ENCODE results near the gene ADCY1.
"Not testable (repeated sequence)": the region's sequence is repeated elsewhere in the genome, so short reads cannot be mapped to it uniquely, and the experiment has no call there.

The ADCY1 gene

GRCh38 chr7:45573661-45574415 is at the start of gene ADCY1:
TSS of gene ADCY1 (plus strand) at chr7:45574368. CDS start at chr7:45574544, 176 bp downstream.
- no peaks in the 10 kb centered on the region for H3K36me3 Mint-ChIP-seq
- peaks cover 17% of the 10 kb centered on the region for H3K27me3 Mint-ChIP-seq
- no peak within 1 kb of the TSS for H3K27ac Mint-ChIP-seq
- peak within 1 kb of the TSS; percentile 53 for H3K4me3 Mint-ChIP-seq
- no peaks in the 10 kb centered on the region for H3K9me3 Mint-ChIP-seq (ENCODE audit: low read depth)
- peaks cover 9% of the 10 kb centered on the region for H3K4me1 Mint-ChIP-seq (ENCODE audit: low read depth)

DNA sequence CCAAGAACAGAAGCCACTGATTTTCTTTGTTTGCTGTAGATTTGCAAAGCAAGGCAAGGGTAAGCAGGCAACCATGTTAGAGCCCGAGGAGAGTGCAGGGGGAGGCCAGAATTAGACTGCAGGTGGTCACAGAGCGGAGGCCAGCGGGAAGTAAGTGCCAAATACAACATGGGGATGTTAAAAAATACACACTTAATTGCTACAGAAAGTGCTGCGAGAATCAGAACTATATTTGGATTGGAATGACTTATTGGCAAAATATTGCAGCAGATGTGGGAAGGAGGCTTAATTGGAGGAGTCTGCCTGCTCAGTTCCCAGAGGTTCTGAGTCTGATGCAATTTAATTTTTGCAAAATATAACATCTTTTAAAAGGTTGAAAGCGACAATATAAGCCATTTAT is 49.7 kb upstream of the ADCY1 start:
- Mint-ChIP-seq H3K36me3 (no peaks in the 10 kb centered on the region), H3K27me3 (no peaks in the 10 kb centered on the region), H3K27ac (no peak overlapping the region), H3K4me1 (ENCODE audit: low read depth) (no peaks in the 10 kb centered on the region), H3K9me3 (ENCODE audit: low read depth) (peaks cover 2% of the 10 kb centered on the region), H3K4me3 (no peak overlapping the region)

DNA sequence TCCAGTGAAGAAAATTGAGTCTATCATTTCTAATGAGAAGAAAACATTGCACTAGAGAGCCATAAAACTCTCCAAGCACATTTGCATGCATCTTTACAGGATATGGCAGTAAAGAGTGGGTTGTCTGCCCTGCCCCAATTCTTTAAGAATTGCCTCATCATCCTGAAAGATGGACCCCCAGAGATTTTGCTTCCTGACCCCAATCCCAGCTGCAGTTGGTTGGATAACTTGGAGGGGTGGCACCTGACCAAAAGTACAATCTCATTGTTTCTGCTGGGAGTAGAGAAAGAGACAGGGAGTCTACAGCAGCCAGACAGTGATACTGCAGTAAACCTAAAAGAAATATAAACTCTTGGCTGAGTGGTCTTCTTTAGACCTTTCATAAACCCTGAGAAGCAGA is 49.1 kb upstream of the ADCY1 start:
- Mint-ChIP-seq H3K4me3 (no peak overlapping the region), H3K27ac (no peak overlapping the region), H3K9me3 (ENCODE audit: low read depth) (no peaks in the 10 kb centered on the region), H3K4me1 (ENCODE audit: low read depth) (no peaks in the 10 kb centered on the region), H3K36me3 (no peaks in the 10 kb centered on the region), H3K27me3 (no peaks in the 10 kb centered on the region)

GRCh38 chr7:45543473-45543872 is 30.7 kb upstream of the ADCY1 start:
- H3K27me3 Mint-ChIP-seq, result no peaks in the 10 kb centered on the region
- H3K4me1 Mint-ChIP-seq (ENCODE audit: low read depth), result no peaks in the 10 kb centered on the region
- no peaks in the 10 kb centered on the region for H3K36me3 Mint-ChIP-seq
- H3K27ac Mint-ChIP-seq, result no peak overlapping the region
- H3K4me3 Mint-ChIP-seq, result no peak overlapping the region
- H3K9me3 Mint-ChIP-seq (ENCODE audit: low read depth), result no peaks in the 10 kb centered on the region

DNA sequence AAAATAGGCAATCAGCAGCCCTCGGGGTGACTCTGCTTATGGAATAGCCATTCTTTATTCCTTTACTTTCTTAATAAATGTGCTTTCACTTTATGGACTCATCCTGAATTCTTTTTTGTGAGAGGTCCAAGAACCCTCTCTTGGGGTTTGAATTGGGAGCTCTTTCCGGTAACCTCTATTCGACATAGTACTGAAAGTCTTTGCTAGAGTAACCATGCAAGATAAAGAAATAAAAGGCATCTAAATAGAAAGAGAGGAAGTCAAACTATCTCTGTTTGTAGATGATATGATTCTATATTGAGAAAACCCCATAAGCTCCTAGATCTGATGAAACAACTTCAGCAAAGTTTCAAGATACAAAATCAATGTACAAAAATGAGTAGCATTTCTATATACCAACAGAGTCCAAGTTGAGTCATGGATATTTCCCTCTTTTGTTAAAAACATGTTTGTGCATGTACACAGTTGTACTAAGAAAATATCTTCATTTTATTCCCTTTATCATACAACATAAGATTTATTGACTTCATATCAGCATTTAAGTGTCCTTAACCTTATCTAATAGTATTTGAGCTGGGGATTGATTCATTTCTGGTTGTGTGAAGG is 29.0 kb upstream of the ADCY1 start:
- not testable (repeated sequence) for H3K4me1 Mint-ChIP-seq (ENCODE audit: low read depth); H3K27ac Mint-ChIP-seq; H3K27me3 Mint-ChIP-seq; H3K4me3 Mint-ChIP-seq; H3K9me3 Mint-ChIP-seq (ENCODE audit: low read depth); H3K36me3 Mint-ChIP-seq

- H3K9me3 Mint-ChIP-seq (ENCODE audit: low read depth); H3K27ac Mint-ChIP-seq; H3K4me1 Mint-ChIP-seq (ENCODE audit: low read depth); H3K27me3 Mint-ChIP-seq; H3K36me3 Mint-ChIP-seq; H3K4me3 Mint-ChIP-seq: not testable (repeated sequence)
Observed at GRCh38 chr7:45548917-45549316, 25.3 kb upstream of the ADCY1 start.

- Mint-ChIP-seq H3K9me3 (ENCODE audit: low read depth) (peaks cover 10% of the 10 kb centered on the region), H3K36me3 (no peaks in the 10 kb centered on the region), H3K4me1 (ENCODE audit: low read depth) (no peaks in the 10 kb centered on the region), H3K27me3 (peaks cover 3% of the 10 kb centered on the region), H3K4me3 (no peak overlapping the region), H3K27ac (no peak overlapping the region)
Observed at GRCh38 chr7:45563401-45563800, 10.8 kb upstream of the ADCY1 start.

- H3K9me3 Mint-ChIP-seq (ENCODE audit: low read depth), result peaks cover 10% of the 10 kb centered on the region
- H3K36me3 Mint-ChIP-seq, result no peaks in the 10 kb centered on the region
- peaks cover 3% of the 10 kb centered on the region for H3K27me3 Mint-ChIP-seq
- no peaks in the 10 kb centered on the region for H3K4me1 Mint-ChIP-seq (ENCODE audit: low read depth)
- H3K27ac Mint-ChIP-seq, result no peak overlapping the region
- H3K4me3 Mint-ChIP-seq, result no peak overlapping the region
Observed at GRCh38 chr7:45563941-45564461, 10.2 kb upstream of the ADCY1 start.

- H3K36me3 Mint-ChIP-seq, result no peaks in the 10 kb centered on the region
- H3K27me3 Mint-ChIP-seq, result peaks cover 3% of the 10 kb centered on the region
- H3K9me3 Mint-ChIP-seq (ENCODE audit: low read depth), result peaks cover 9% of the 10 kb centered on the region
- no peak overlapping the region for H3K27ac Mint-ChIP-seq
- H3K4me3 Mint-ChIP-seq, result no peak overlapping the region
- H3K4me1 Mint-ChIP-seq (ENCODE audit: low read depth), result no peaks in the 10 kb centered on the region
Observed at GRCh38 chr7:45564485-45564884, 9.7 kb upstream of the ADCY1 start.

GRCh38 chr7:45564886-45565455 is 9.2 kb upstream of the ADCY1 start:
- Mint-ChIP-seq H3K4me3 (no peak overlapping the region), H3K27ac (no peak overlapping the region), H3K27me3 (peaks cover 3% of the 10 kb centered on the region), H3K4me1 (ENCODE audit: low read depth) (no peaks in the 10 kb centered on the region), H3K36me3 (no peaks in the 10 kb centered on the region), H3K9me3 (ENCODE audit: low read depth) (peaks cover 4% of the 10 kb centered on the region)

DNA sequence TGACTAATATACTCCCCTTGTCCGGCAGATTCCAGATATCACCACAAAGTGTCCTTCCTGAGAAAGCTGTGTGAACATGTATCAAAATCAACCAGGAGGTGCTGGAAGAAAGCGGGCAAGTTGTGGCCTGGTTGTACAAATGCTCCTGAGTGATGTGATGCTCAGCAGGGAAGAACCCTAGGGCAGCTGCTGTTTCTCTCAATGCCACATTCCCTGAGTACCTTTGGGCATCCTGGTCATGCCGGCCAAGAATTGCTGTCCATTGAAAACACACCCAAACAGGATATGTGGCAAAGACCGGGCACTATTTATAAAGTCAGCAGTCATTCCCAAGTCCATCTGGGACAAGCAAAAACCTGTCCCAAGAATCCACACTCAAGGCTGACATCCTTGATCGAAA is 7.8 kb upstream of the ADCY1 start:
- H3K27ac Mint-ChIP-seq, result no peak overlapping the region
- H3K4me1 Mint-ChIP-seq (ENCODE audit: low read depth), result no peaks in the 10 kb centered on the region
- no peaks in the 10 kb centered on the region for H3K36me3 Mint-ChIP-seq
- peaks cover 5% of the 10 kb centered on the region for H3K27me3 Mint-ChIP-seq
- H3K4me3 Mint-ChIP-seq, result no peak overlapping the region
- no peaks in the 10 kb centered on the region for H3K9me3 Mint-ChIP-seq (ENCODE audit: low read depth)

- peaks cover 5% of the 10 kb centered on the region for H3K27me3 Mint-ChIP-seq
- H3K36me3 Mint-ChIP-seq, result no peaks in the 10 kb centered on the region
- no peaks in the 10 kb centered on the region for H3K4me1 Mint-ChIP-seq (ENCODE audit: low read depth)
- no peak overlapping the region for H3K4me3 Mint-ChIP-seq
- H3K27ac Mint-ChIP-seq, result no peak overlapping the region
- no peaks in the 10 kb centered on the region for H3K9me3 Mint-ChIP-seq (ENCODE audit: low read depth)
Observed at GRCh38 chr7:45566961-45567360, 7.2 kb upstream of the ADCY1 start.

GRCh38 chr7:45567713-45568112 is 6.5 kb upstream of the ADCY1 start:
- no peak overlapping the region for H3K4me3 Mint-ChIP-seq
- H3K27me3 Mint-ChIP-seq, result peaks cover 8% of the 10 kb centered on the region
- no peaks in the 10 kb centered on the region for H3K36me3 Mint-ChIP-seq
- no peaks in the 10 kb centered on the region for H3K4me1 Mint-ChIP-seq (ENCODE audit: low read depth)
- no peak overlapping the region for H3K27ac Mint-ChIP-seq
- no peaks in the 10 kb centered on the region for H3K9me3 Mint-ChIP-seq (ENCODE audit: low read depth)

GRCh38 chr7:45568536-45569289 is 5.5 kb upstream of the ADCY1 start:
- Mint-ChIP-seq H3K4me1 (ENCODE audit: low read depth) (peaks cover 5% of the 10 kb centered on the region), H3K27me3 (peaks cover 15% of the 10 kb centered on the region), H3K36me3 (no peaks in the 10 kb centered on the region), H3K9me3 (ENCODE audit: low read depth) (no peaks in the 10 kb centered on the region), H3K4me3 (no peak overlapping the region), H3K27ac (no peak overlapping the region)

- Mint-ChIP-seq H3K9me3 (ENCODE audit: low read depth) (no peaks in the 10 kb centered on the region), H3K27ac (no peak overlapping the region), H3K4me1 (ENCODE audit: low read depth) (peaks cover 7% of the 10 kb centered on the region), H3K27me3 (peaks cover 13% of the 10 kb centered on the region), H3K4me3 (no peak overlapping the region), H3K36me3 (no peaks in the 10 kb centered on the region)
Observed at GRCh38 chr7:45569290-45569685, 4.9 kb upstream of the ADCY1 start.

Measured in activated naive CD8-positive, alpha-beta T cell (primary cell).